ENCODE data around the gene TTC3.
"Not testable (repeated sequence)": the region's sequence is repeated elsewhere in the genome, so short reads cannot be mapped to it uniquely, and the experiment has no call there.

TTC3 gene

GRCh38 chr21:37139154-37139553 lies 66.1 kb downstream of the TTC3 start:
- no peak overlapping the region for H3K27ac ChIP-seq (ENCODE audit: low read depth, low read length)
- no peaks in the 10 kb centered on the region for H3K4me1 ChIP-seq (ENCODE audit: control insufficient read depth in 5 of 5, insufficient read depth in 5 of 5, low read length in 5 of 5)
- H3K9ac ChIP-seq (ENCODE audit: low read length in 5 of 5) = no peak overlapping the region
- no peaks in the 10 kb centered on the region for H3K27me3 ChIP-seq (ENCODE audit: control insufficient read depth in 5 of 5, insufficient read depth in 4 of 5, low read length in 5 of 5)
- H3K4me3 ChIP-seq (ENCODE audit: low read depth in 1 of 5, low read length in 5 of 5) = no peak overlapping the region
- peaks cover 43 to 55% (median 54%) of the 10 kb centered on the region in 5 donors for H3K36me3 ChIP-seq (ENCODE audit: control insufficient read depth in 5 of 5, insufficient read depth in 5 of 5, low read length in 5 of 5)
- no peaks in the 10 kb centered on the region for H3K9me3 ChIP-seq (ENCODE audit: control insufficient read depth in 5 of 5, low read length in 5 of 5)

GRCh38 chr21:37139902-37140301 lies 66.8 kb downstream of the TTC3 start:
- no peaks in the 10 kb centered on the region for H3K4me1 ChIP-seq (ENCODE audit: control insufficient read depth in 5 of 5, insufficient read depth in 5 of 5, low read length in 5 of 5)
- no peaks in the 10 kb centered on the region for H3K27me3 ChIP-seq (ENCODE audit: control insufficient read depth in 5 of 5, insufficient read depth in 4 of 5, low read length in 5 of 5)
- H3K36me3 ChIP-seq (ENCODE audit: control insufficient read depth in 5 of 5, insufficient read depth in 5 of 5, low read length in 5 of 5) = peaks cover 41 to 56% (median 51%) of the 10 kb centered on the region in 5 donors
- no peak overlapping the region for H3K9ac ChIP-seq (ENCODE audit: low read length in 5 of 5)
- H3K9me3 ChIP-seq (ENCODE audit: control insufficient read depth in 5 of 5, low read length in 5 of 5) = no peaks in the 10 kb centered on the region
- H3K27ac ChIP-seq (ENCODE audit: low read depth, low read length) = no peak overlapping the region
- H3K4me3 ChIP-seq (ENCODE audit: low read depth in 1 of 5, low read length in 5 of 5) = no peak overlapping the region

GRCh38 chr21:37143392-37143791 lies 70.3 kb downstream of the TTC3 start:
- H3K9ac ChIP-seq (ENCODE audit: low read length in 5 of 5); H3K9me3 ChIP-seq (ENCODE audit: control insufficient read depth in 5 of 5, low read length in 5 of 5); H3K4me3 ChIP-seq (ENCODE audit: low read depth in 1 of 5, low read length in 5 of 5); H3K4me1 ChIP-seq (ENCODE audit: control insufficient read depth in 5 of 5, insufficient read depth in 5 of 5, low read length in 5 of 5); H3K27ac ChIP-seq (ENCODE audit: low read depth, low read length); H3K27me3 ChIP-seq (ENCODE audit: control insufficient read depth in 5 of 5, insufficient read depth in 4 of 5, low read length in 5 of 5): not testable (repeated sequence)
- peaks cover 27 to 48% (median 38%) of the 10 kb centered on the region in 5 donors for H3K36me3 ChIP-seq (ENCODE audit: control insufficient read depth in 5 of 5, insufficient read depth in 5 of 5, low read length in 5 of 5)

GRCh38 chr21:37145635-37146111 lies 72.6 kb downstream of the TTC3 start:
- Histone ChIP-seq H3K27ac (ENCODE audit: low read depth, low read length) (no peak overlapping the region), H3K4me3 (ENCODE audit: low read depth in 1 of 5, low read length in 5 of 5) (no peak overlapping the region), H3K27me3 (ENCODE audit: control insufficient read depth in 5 of 5, insufficient read depth in 4 of 5, low read length in 5 of 5) (no peaks in the 10 kb centered on the region), H3K9ac (ENCODE audit: low read length in 5 of 5) (no peak overlapping the region), H3K9me3 (ENCODE audit: control insufficient read depth in 5 of 5, low read length in 5 of 5) (no peaks in the 10 kb centered on the region), H3K36me3 (ENCODE audit: control insufficient read depth in 5 of 5, insufficient read depth in 5 of 5, low read length in 5 of 5) (peaks cover 24 to 59% (median 32%) of the 10 kb centered on the region in 5 donors), H3K4me1 (ENCODE audit: control insufficient read depth in 5 of 5, insufficient read depth in 5 of 5, low read length in 5 of 5) (peaks cover 0 to 6% (median 0%) of the 10 kb centered on the region in 5 donors)

- H3K4me1 ChIP-seq (ENCODE audit: control insufficient read depth in 5 of 5, insufficient read depth in 5 of 5, low read length in 5 of 5) = peaks cover 0 to 6% (median 0%) of the 10 kb centered on the region in 5 donors
- H3K36me3 ChIP-seq (ENCODE audit: control insufficient read depth in 5 of 5, insufficient read depth in 5 of 5, low read length in 5 of 5) = peaks cover 24 to 55% (median 30%) of the 10 kb centered on the region in 5 donors
- H3K9me3 ChIP-seq (ENCODE audit: control insufficient read depth in 5 of 5, low read length in 5 of 5) = no peaks in the 10 kb centered on the region
- H3K27me3 ChIP-seq (ENCODE audit: control insufficient read depth in 5 of 5, insufficient read depth in 4 of 5, low read length in 5 of 5) = no peaks in the 10 kb centered on the region
- no peak overlapping the region for H3K9ac ChIP-seq (ENCODE audit: low read length in 5 of 5)
- H3K4me3 ChIP-seq (ENCODE audit: low read depth in 1 of 5, low read length in 5 of 5) = no peak overlapping the region
- no peak overlapping the region for H3K27ac ChIP-seq (ENCODE audit: low read depth, low read length)
Observed at GRCh38 chr21:37146320-37147235, 73.5 kb downstream of the TTC3 start.

- Histone ChIP-seq H3K36me3 (ENCODE audit: control insufficient read depth in 5 of 5, insufficient read depth in 5 of 5, low read length in 5 of 5) (peaks cover 31 to 61% (median 41%) of the 10 kb centered on the region in 5 donors), H3K9me3 (ENCODE audit: control insufficient read depth in 5 of 5, low read length in 5 of 5) (no peaks in the 10 kb centered on the region), H3K27ac (ENCODE audit: low read depth, low read length) (peak overlapping the region; percentile 7), H3K27me3 (ENCODE audit: control insufficient read depth in 5 of 5, insufficient read depth in 4 of 5, low read length in 5 of 5) (no peaks in the 10 kb centered on the region), H3K4me3 (ENCODE audit: low read depth in 1 of 5, low read length in 5 of 5) (no peak overlapping the region), H3K4me1 (ENCODE audit: control insufficient read depth in 5 of 5, insufficient read depth in 5 of 5, low read length in 5 of 5) (peaks cover 0 to 23% (median 8%) of the 10 kb centered on the region in 5 donors), H3K9ac (ENCODE audit: low read length in 5 of 5) (no peak overlapping the region)
Observed at GRCh38 chr21:37149411-37149810, 76.4 kb downstream of the TTC3 start.

- H3K4me3 ChIP-seq (ENCODE audit: low read depth in 1 of 5, low read length in 5 of 5) = no peak overlapping the region
- peak overlapping the region; percentile 54 for H3K27ac ChIP-seq (ENCODE audit: low read depth, low read length)
- H3K27me3 ChIP-seq (ENCODE audit: control insufficient read depth in 5 of 5, insufficient read depth in 4 of 5, low read length in 5 of 5) = no peaks in the 10 kb centered on the region
- H3K36me3 ChIP-seq (ENCODE audit: control insufficient read depth in 5 of 5, insufficient read depth in 5 of 5, low read length in 5 of 5) = peaks cover 15 to 50% (median 36%) of the 10 kb centered on the region in 5 donors
- no peaks in the 10 kb centered on the region for H3K9me3 ChIP-seq (ENCODE audit: control insufficient read depth in 5 of 5, low read length in 5 of 5)
- peaks cover 0 to 24% (median 8%) of the 10 kb centered on the region in 5 donors for H3K4me1 ChIP-seq (ENCODE audit: control insufficient read depth in 5 of 5, insufficient read depth in 5 of 5, low read length in 5 of 5)
- H3K9ac ChIP-seq (ENCODE audit: low read length in 5 of 5) = no peak overlapping the region
Observed at GRCh38 chr21:37153196-37153934, 80.3 kb downstream of the TTC3 start.

GRCh38 chr21:37153935-37154350 lies 80.9 kb downstream of the TTC3 start:
- peaks cover 20 to 53% (median 38%) of the 10 kb centered on the region in 5 donors for H3K36me3 ChIP-seq (ENCODE audit: control insufficient read depth in 5 of 5, insufficient read depth in 5 of 5, low read length in 5 of 5)
- no peak overlapping the region for H3K27ac ChIP-seq (ENCODE audit: low read depth, low read length)
- H3K27me3 ChIP-seq (ENCODE audit: control insufficient read depth in 5 of 5, insufficient read depth in 4 of 5, low read length in 5 of 5) = no peaks in the 10 kb centered on the region
- peaks cover 0 to 24% (median 8%) of the 10 kb centered on the region in 5 donors for H3K4me1 ChIP-seq (ENCODE audit: control insufficient read depth in 5 of 5, insufficient read depth in 5 of 5, low read length in 5 of 5)
- H3K9ac ChIP-seq (ENCODE audit: low read length in 5 of 5) = no peak overlapping the region
- no peak overlapping the region for H3K4me3 ChIP-seq (ENCODE audit: low read depth in 1 of 5, low read length in 5 of 5)
- no peaks in the 10 kb centered on the region for H3K9me3 ChIP-seq (ENCODE audit: control insufficient read depth in 5 of 5, low read length in 5 of 5)

GRCh38 chr21:37155186-37155585 lies 82.1 kb downstream of the TTC3 start:
- Histone ChIP-seq H3K9me3 (ENCODE audit: control insufficient read depth in 5 of 5, low read length in 5 of 5) (no peaks in the 10 kb centered on the region), H3K27me3 (ENCODE audit: control insufficient read depth in 5 of 5, insufficient read depth in 4 of 5, low read length in 5 of 5) (no peaks in the 10 kb centered on the region), H3K4me3 (ENCODE audit: low read depth in 1 of 5, low read length in 5 of 5) (no peak overlapping the region), H3K4me1 (ENCODE audit: control insufficient read depth in 5 of 5, insufficient read depth in 5 of 5, low read length in 5 of 5) (peaks cover 0 to 18% (median 8%) of the 10 kb centered on the region in 5 donors), H3K27ac (ENCODE audit: low read depth, low read length) (no peak overlapping the region), H3K9ac (ENCODE audit: low read length in 5 of 5) (no peak overlapping the region), H3K36me3 (ENCODE audit: control insufficient read depth in 5 of 5, insufficient read depth in 5 of 5, low read length in 5 of 5) (peaks cover 27 to 50% (median 46%) of the 10 kb centered on the region in 5 donors)

GRCh38 chr21:37157938-37158337 lies 84.9 kb downstream of the TTC3 start:
- H3K9ac ChIP-seq (ENCODE audit: low read length in 5 of 5) = no peak overlapping the region
- H3K36me3 ChIP-seq (ENCODE audit: control insufficient read depth in 5 of 5, insufficient read depth in 5 of 5, low read length in 5 of 5) = peaks cover 44 to 61% (median 48%) of the 10 kb centered on the region in 5 donors
- no peak overlapping the region for H3K4me3 ChIP-seq (ENCODE audit: low read depth in 1 of 5, low read length in 5 of 5)
- H3K27ac ChIP-seq (ENCODE audit: low read depth, low read length) = no peak overlapping the region
- peaks cover 0 to 15% (median 8%) of the 10 kb centered on the region in 5 donors for H3K4me1 ChIP-seq (ENCODE audit: control insufficient read depth in 5 of 5, insufficient read depth in 5 of 5, low read length in 5 of 5)
- H3K9me3 ChIP-seq (ENCODE audit: control insufficient read depth in 5 of 5, low read length in 5 of 5) = no peaks in the 10 kb centered on the region
- no peaks in the 10 kb centered on the region for H3K27me3 ChIP-seq (ENCODE audit: control insufficient read depth in 5 of 5, insufficient read depth in 4 of 5, low read length in 5 of 5)

Data from subcutaneous abdominal adipose tissue (tissue), 5 donors.